Immature natural killer cell (primary cell): ENCODE data around the gene KIN. TPM values are rescaled to one million over a fixed set of nuclear protein-coding genes. Genes with fewer than 3 reads are reported as not detected.

ENCODE experiments used
- DNase-seq, 3 donors: peaks; one replicate each; pipeline ENCODE4 v3.0.0; 2022; ENCODE audit warnings: mixed read lengths in 1 of 3
- H3K27ac Mint-ChIP-seq, 6 donors: one replicate each; pipeline ENCODE4 v1.8.0; 2020; ENCODE audit warnings: mixed read lengths in 6 of 6, mild to moderate bottlenecking in 5 of 6, inconsistent platforms in 4 of 6, moderate library complexity in 3 of 6
- H3K27me3 Mint-ChIP-seq, 3 donors: one replicate each; pipeline ENCODE4 v1.8.0; 2020 to 2021; ENCODE audit warnings: low read depth in 3 of 3, mild to moderate bottlenecking in 3 of 3, mixed read lengths in 3 of 3, moderate library complexity in 3 of 3, inconsistent platforms in 1 of 3
- H3K36me3 Mint-ChIP-seq, 3 donors: one replicate each; pipeline ENCODE4 v1.8.0; 2020; ENCODE audit warnings: mixed read lengths in 3 of 3, inconsistent platforms in 2 of 3, mild to moderate bottlenecking in 2 of 3
- H3K4me1 Mint-ChIP-seq, 2 donors: one replicate each; pipeline ENCODE4 v1.8.0; 2020; ENCODE audit warnings: inconsistent platforms in 2 of 2, mild to moderate bottlenecking in 2 of 2, mixed read lengths in 2 of 2, moderate library complexity in 1 of 2
- H3K4me3 Mint-ChIP-seq, 5 donors: one replicate each; pipeline ENCODE4 v1.8.0; 2020; ENCODE audit warnings: mild to moderate bottlenecking in 5 of 5, mixed read lengths in 5 of 5, inconsistent platforms in 3 of 5, moderate library complexity in 3 of 5
- H3K9me3 Mint-ChIP-seq, 6 donors: one replicate each; pipeline ENCODE4 v1.8.0; 2020; ENCODE audit warnings: mild to moderate bottlenecking in 6 of 6, mixed read lengths in 6 of 6, inconsistent platforms in 4 of 6, moderate library complexity in 3 of 6
- polyA plus RNA-seq, 3 donors: library from polyadenylated mRNA; unstranded; fragments of 300-500 nt; fragmentation: Illumina TruSeq; gene quantifications; one replicate each; pipeline ENCODE4 v1.2.3, GENCODE V29; 2021

KIN gene
- polyA plus RNA-seq = 10 to 100 TPM in 1 of 3 donors, 1 to 10 TPM in 2; 7.2 to 10.4 (median 8.9) TPM

GRCh38 chr10:7787857-7788638, at the start of gene KIN, which contains the start of gene ATP5F1C:
Gene KIN, minus strand, starts transcription at chr10:7787993. Its CDS starts 60 bp downstream, at chr10:7787933.
Gene ATP5F1C, plus strand, starts transcription at chr10:7788177. Its CDS starts 31 bp downstream, at chr10:7788208.
- peaks cover 0 to 8% (median 0%) of the 10 kb centered on the region in 3 donors for H3K36me3 Mint-ChIP-seq
- peaks cover 0 to 61% of the 10 kb centered on the region in 2 donors for H3K4me1 Mint-ChIP-seq
- H3K4me3 Mint-ChIP-seq = no peak within 1 kb of the TSS

GRCh38 chr10:7836571-7836970, 48.8 kb upstream of the KIN start:
- no peak overlapping the region for H3K4me3 Mint-ChIP-seq
- peaks cover 8 to 14% (median 12%) of the 10 kb centered on the region in 3 donors for H3K36me3 Mint-ChIP-seq
- H3K27me3 Mint-ChIP-seq = peaks cover 0 to 1% (median 1%) of the 10 kb centered on the region in 3 donors
- no peak for DNase-seq
- no peak overlapping the region for H3K27ac Mint-ChIP-seq
- peaks cover 17 to 63% of the 10 kb centered on the region in 2 donors for H3K4me1 Mint-ChIP-seq
- no peaks in the 10 kb centered on the region for H3K9me3 Mint-ChIP-seq

More at GRCh38 chr10:7787857-7788638, at the start of gene KIN, which contains the start of gene ATP5F1C:
- H3K9me3 Mint-ChIP-seq = no peaks in the 10 kb centered on the region
- H3K27ac Mint-ChIP-seq = peak within 1 kb of the TSS in 2 of 6 donors; percentile 85 to 86
- peaks cover 0 to 2% (median 0%) of the 10 kb centered on the region in 3 donors for H3K27me3 Mint-ChIP-seq
- peak; percentile 97 to 98 (median 98) for DNase-seq

GRCh38 chr10:7834262-7834661, 46.5 kb upstream of the KIN start:
- peaks cover 0 to 1% (median 0%) of the 10 kb centered on the region in 3 donors for H3K27me3 Mint-ChIP-seq
- H3K4me1 Mint-ChIP-seq = peaks cover 21 to 73% of the 10 kb centered on the region in 2 donors
- no peak for DNase-seq
- no peak overlapping the region for H3K4me3 Mint-ChIP-seq
- H3K36me3 Mint-ChIP-seq = peaks cover 8 to 12% (median 10%) of the 10 kb centered on the region in 3 donors
- no peaks in the 10 kb centered on the region for H3K9me3 Mint-ChIP-seq
- H3K27ac Mint-ChIP-seq = no peak overlapping the region

GRCh38 chr10:7833210-7833609, 45.4 kb upstream of the KIN start:
- peaks cover 8 to 16% (median 9%) of the 10 kb centered on the region in 3 donors for H3K36me3 Mint-ChIP-seq
- no peaks in the 10 kb centered on the region for H3K9me3 Mint-ChIP-seq
- H3K4me1 Mint-ChIP-seq = peaks cover 22 to 75% of the 10 kb centered on the region in 2 donors
- no peak for DNase-seq
- no peak overlapping the region for H3K4me3 Mint-ChIP-seq
- peaks cover 0 to 1% (median 0%) of the 10 kb centered on the region in 3 donors for H3K27me3 Mint-ChIP-seq
- no peak overlapping the region for H3K27ac Mint-ChIP-seq

GRCh38 chr10:7832060-7832459, 44.3 kb upstream of the KIN start:
- Mint-ChIP-seq H3K4me3 (no peak overlapping the region), H3K36me3 (peaks cover 8 to 21% (median 9%) of the 10 kb centered on the region in 3 donors), H3K27ac (no peak overlapping the region), H3K9me3 (no peaks in the 10 kb centered on the region), H3K27me3 (peaks cover 0 to 1% (median 0%) of the 10 kb centered on the region in 3 donors), H3K4me1 (peaks cover 22 to 82% of the 10 kb centered on the region in 2 donors)
- no peak for DNase-seq

- Mint-ChIP-seq H3K4me1 (peaks cover 25 to 69% of the 10 kb centered on the region in 2 donors), H3K4me3 (no peak overlapping the region), H3K36me3 (peaks cover 11 to 31% (median 12%) of the 10 kb centered on the region in 3 donors), H3K27me3 (peaks cover 0 to 1% (median 0%) of the 10 kb centered on the region in 3 donors), H3K27ac (no peak overlapping the region), H3K9me3 (no peaks in the 10 kb centered on the region)
- DNase-seq = no peak
These were observed 41.6 kb upstream of the KIN start for GRCh38 chr10:7829289-7829834.

GRCh38 chr10:7826971-7827370, 39.2 kb upstream of the KIN start:
- Mint-ChIP-seq H3K9me3 (no peaks in the 10 kb centered on the region), H3K4me3 (no peak overlapping the region), H3K4me1 (peaks cover 15 to 51% of the 10 kb centered on the region in 2 donors), H3K27ac (no peak overlapping the region), H3K27me3 (peaks cover 0 to 1% (median 0%) of the 10 kb centered on the region in 3 donors), H3K36me3 (peaks cover 11 to 33% (median 14%) of the 10 kb centered on the region in 3 donors)
- no peak for DNase-seq

GRCh38 chr10:7824251-7824650, 36.5 kb upstream of the KIN start:
- DNase-seq = no peak
- H3K27ac Mint-ChIP-seq = no peak overlapping the region
- no peak overlapping the region for H3K4me3 Mint-ChIP-seq
- H3K36me3 Mint-ChIP-seq = peaks cover 7 to 29% (median 10%) of the 10 kb centered on the region in 3 donors
- H3K27me3 Mint-ChIP-seq = peaks cover 0 to 3% (median 0%) of the 10 kb centered on the region in 3 donors
- no peaks in the 10 kb centered on the region for H3K9me3 Mint-ChIP-seq
- peaks cover 23 to 48% of the 10 kb centered on the region in 2 donors for H3K4me1 Mint-ChIP-seq

- Mint-ChIP-seq H3K9me3 (no peaks in the 10 kb centered on the region), H3K27ac (peak overlapping the region; percentile 83 to 99 (median 86)), H3K27me3 (peaks cover 3 to 17% (median 5%) of the 10 kb centered on the region in 3 donors), H3K4me1 (peaks cover 32 to 45% of the 10 kb centered on the region in 2 donors), H3K4me3 (peak overlapping the region; percentile 95 to 100 (median 98)), H3K36me3 (no peaks in the 10 kb centered on the region)
- peak in 2 of 3 donors; percentile 3 to 10 for DNase-seq
These were observed 31.3 kb upstream of the KIN start for GRCh38 chr10:7819121-7819460.

- H3K27ac Mint-ChIP-seq = peak within 1 kb of the TSS; percentile 83 to 99 (median 86)
- no peaks in the 10 kb centered on the region for H3K9me3 Mint-ChIP-seq
- peaks cover 32 to 45% of the 10 kb centered on the region in 2 donors for H3K4me1 Mint-ChIP-seq
- H3K36me3 Mint-ChIP-seq = no peaks in the 10 kb centered on the region
- H3K4me3 Mint-ChIP-seq = peak within 1 kb of the TSS; percentile 95 to 100 (median 98)
- peaks cover 3 to 17% (median 5%) of the 10 kb centered on the region in 3 donors for H3K27me3 Mint-ChIP-seq
- DNase-seq = peak; percentile 85 to 86 (median 86)
These were observed 30.7 kb upstream of the KIN start, which contains the start of gene TAF3 for GRCh38 chr10:7818295-7819120. Gene TAF3, plus strand, starts transcription at chr10:7818505. Its CDS starts 205 bp downstream, at chr10:7818710.

GRCh38 chr10:7817984-7818294, 30.1 kb upstream of the KIN start:
- no peaks in the 10 kb centered on the region for H3K36me3 Mint-ChIP-seq
- H3K9me3 Mint-ChIP-seq = no peaks in the 10 kb centered on the region
- H3K27ac Mint-ChIP-seq = peak overlapping the region; percentile 74 to 97 (median 85)
- H3K27me3 Mint-ChIP-seq = peaks cover 3 to 17% (median 5%) of the 10 kb centered on the region in 3 donors
- DNase-seq = no peak
- peak overlapping the region; percentile 95 to 100 (median 98) for H3K4me3 Mint-ChIP-seq
- peaks cover 32 to 45% of the 10 kb centered on the region in 2 donors for H3K4me1 Mint-ChIP-seq

- Mint-ChIP-seq H3K9me3 (no peaks in the 10 kb centered on the region), H3K27ac (peak overlapping the region; percentile 74 to 97 (median 85)), H3K27me3 (peaks cover 3 to 17% (median 5%) of the 10 kb centered on the region in 3 donors), H3K4me1 (peaks cover 32 to 45% of the 10 kb centered on the region in 2 donors), H3K4me3 (peak overlapping the region; percentile 95 to 100 (median 98)), H3K36me3 (no peaks in the 10 kb centered on the region)
- DNase-seq = no peak
These were observed 29.8 kb upstream of the KIN start for GRCh38 chr10:7817576-7817975.

GRCh38 chr10:7813481-7813880, 25.7 kb upstream of the KIN start:
- Mint-ChIP-seq H3K36me3 (no peaks in the 10 kb centered on the region), H3K4me3 (no peak overlapping the region), H3K27ac (no peak overlapping the region), H3K9me3 (no peaks in the 10 kb centered on the region), H3K27me3 (peaks cover 3 to 17% (median 6%) of the 10 kb centered on the region in 3 donors), H3K4me1 (peaks cover 10 to 17% of the 10 kb centered on the region in 2 donors)
- DNase-seq = no peak
